ENCODE data around the gene FNIP1.

DNA sequence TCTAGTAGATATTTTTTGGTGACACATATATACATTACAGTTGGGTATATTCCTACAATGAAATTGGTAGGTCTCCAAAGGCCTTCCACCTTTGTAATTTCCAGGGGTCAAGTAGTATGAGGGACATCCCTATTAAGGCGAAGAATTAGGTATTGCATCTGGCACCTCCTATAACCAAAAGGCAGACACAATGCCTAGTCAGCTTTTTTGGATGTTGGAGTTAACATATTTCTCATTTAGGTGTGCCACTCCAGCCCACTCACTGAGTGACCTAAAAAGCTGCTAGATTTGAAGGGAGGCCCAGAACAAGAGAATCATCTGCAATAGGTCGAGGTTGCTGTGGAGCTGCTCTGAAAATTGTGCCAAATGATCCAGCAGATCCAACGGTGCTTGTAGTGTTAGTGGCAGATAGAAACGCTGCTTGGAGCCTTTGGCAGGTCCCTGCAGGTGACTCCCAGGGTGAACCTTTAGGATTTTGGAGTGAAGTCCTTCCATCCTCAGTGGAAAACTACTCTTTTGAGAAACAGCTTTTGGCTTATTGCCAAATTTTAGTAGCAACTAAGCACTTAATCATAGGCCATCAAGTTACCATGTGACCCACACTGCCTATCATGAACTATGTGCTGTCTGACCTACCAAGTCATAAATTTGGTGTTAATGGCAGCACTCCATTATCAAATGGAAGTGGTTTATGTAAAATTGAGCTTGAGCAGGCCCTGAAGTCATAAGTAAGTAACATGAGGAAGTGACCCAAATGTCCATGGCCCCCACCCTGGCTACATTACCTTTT is 15.7 kb upstream of the FNIP1 start:
- TF ChIP-seq CTCF (IDR thresholded peaks at IDR 0.05) = no peak
- TF ChIP-seq POLR2A (IDR thresholded peaks at IDR 0.05) = no peak
